Measurements from ENCODE around the gene NAV1.

The NAV1 gene

DNA sequence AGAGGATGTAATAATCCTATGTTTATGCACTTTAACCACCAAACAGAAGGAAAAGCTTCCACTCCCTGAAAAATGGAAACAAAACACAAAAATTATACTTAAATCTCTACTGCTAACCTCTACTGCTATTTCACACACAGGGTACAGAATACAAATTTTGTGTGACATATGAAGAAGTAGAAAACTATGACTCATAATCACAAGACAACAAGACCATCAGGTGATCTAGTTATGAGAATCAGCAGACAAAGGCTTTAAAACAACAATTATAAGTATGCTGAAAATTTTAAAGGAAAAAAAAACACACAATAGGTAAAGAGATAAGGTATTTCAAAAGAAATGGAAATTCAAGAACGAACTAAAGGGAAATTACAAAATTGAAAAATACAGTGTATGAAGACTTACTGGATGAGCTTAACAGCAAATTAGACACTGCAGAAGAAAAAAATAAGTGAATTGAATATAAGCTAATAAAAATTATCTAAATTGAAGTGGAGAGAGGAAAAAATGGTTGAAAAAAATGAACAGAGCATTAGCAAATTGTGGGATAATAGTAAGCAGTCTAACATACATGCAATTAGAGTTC lies 13.6 kb upstream of the NAV1 start:
- DNase-seq = no peak

DNA sequence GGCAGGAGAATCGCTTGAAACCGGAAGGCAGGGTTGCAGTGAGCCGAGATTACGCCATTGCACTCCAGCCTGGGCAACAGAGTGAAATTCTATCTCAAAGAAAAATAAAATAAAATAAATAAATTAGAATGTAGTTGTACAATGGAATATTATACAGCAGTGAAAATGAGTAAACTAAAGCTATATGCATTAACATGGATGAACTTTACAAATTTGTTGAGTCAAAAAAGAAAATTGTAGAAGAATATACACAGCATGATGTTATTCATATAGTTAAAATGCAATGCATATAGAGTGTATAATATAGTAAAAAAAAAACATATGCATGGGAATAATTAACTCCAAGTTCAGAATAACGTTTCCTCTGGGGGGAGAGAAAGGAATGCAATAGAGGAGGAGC lies 11.0 kb upstream of the NAV1 start:
- no peak for DNase-seq

DNA sequence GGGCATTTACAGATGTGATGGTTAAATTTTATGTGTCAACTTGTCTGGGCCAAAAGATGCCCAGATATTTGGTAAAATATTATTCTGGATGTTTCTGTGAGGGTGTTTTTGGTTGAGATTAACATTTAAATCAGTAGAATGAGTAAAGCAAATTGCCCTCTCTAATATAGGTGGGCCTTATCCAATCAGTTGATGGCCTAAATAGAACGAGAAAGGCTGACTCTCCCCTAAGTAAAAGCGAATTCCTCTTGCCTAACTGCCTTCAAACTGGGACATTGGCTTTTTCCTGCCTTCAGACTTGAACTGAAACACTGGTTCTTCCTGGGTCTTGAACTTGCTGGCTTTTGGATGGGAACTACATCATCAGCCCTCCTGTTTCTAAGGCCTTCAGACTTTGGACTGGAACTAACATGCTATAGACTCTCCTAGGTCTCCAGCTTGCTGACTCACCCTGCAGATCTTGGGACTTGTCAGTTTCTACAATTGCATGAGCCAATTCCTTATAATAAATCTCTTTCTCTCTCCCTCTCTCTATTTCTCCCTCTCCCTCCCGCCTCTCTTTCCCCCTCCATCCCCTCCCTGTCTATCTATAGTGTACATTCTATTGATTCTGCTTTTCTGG lies 10.2 kb upstream of the NAV1 start:
- DNase-seq = no peak

DNA sequence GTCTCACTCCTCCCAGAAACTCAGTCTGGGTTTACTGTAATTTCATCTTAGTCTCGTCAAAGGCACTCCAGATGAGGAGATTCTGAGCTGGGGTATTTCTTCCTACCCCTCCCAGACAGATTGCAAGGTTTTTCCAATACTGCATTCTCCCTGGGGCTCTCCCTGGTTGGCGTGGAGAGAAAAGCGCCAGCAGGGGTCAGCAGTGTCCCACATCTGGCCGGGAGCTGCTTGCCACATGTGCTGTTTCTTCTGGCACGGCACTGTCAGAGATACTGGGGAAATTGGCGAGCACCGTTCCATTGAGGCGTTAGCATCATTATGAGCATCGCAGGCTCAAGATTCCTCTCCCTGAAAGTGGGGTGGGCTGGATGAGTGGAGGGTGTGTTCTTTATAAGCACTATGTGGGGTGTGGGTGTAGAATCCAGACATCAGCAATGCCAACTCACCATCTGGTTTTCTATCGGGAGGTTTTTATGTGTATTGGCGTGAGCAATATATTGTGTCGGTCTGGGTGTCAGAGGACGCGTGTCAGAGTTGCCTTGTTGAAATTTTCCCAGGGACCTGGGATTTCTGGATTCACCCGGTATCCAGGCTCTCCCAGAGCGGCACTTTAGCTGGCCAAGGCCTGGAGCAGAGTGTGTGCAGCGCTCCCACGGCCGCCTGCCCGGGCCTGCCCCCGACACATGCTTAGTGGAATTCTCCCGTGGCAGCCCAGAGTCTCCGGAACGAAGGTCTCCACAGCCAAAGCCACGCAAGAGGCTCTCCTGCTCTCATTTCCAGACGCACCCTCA lies 8.0 kb upstream of the NAV1 start:
- DNase-seq = peak; percentile 93

DNA sequence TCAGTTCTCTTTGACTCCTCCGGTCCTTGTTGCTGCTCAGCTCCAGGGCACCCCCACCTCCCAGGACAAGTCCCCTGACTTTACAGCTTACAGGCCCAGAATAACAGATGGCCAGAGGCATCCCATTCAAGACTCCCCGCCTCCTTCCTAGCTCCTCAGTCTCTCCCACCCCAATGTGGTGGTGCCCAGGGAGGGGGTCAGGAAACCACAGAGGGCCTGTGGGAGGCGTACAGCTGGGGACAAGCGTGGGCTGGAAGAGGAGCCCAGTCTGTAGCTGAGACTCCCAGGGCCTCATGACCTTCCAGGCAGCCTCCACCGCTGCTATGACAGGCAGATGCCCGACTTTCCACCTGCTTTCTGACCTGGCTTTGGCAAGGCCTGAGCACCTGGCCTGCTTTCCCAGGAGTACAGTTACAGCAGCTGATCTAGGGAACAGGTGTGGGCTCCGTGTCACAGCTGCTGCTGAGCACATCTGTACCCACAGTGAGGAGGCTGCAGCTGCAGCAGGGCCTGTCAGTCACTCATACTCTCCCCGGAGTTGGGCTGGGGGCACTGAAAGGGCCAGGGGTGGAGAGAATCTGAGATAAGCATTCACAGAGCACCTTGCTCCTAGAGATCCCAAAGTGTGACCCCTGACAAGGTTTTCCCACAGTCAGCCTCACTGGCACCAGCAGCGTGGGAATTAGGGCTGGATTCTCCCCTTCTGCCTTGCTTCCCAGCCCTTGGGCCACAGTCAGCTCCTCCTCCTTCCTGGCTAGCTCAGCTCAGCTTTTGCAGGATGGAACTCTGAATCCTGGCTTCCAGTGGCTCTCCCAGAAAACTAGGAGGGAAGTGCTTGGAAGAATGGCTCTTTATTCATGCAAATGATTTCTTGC lies 7.1 kb upstream of the NAV1 start:
- peak; percentile 66 for DNase-seq

DNA sequence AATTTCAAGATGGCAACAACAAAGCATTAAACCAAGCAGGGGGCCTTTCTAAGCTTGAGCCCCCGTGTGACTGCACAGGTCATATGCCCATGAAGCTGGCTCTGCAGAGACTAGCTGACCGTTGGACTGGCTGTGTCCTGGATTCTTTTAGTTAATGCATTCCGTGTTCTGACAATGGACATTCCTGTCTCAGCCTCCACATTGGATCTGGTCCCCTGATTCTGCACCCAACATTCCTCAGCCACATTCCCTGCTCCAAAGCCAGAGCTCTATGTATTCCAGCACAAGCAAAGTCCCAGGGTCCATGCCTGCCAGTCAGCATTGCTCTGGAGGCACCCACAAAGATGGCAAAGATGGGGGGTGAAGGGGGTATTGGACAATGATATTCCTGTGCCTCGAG lies 5.1 kb upstream of the NAV1 start:
- peak; percentile 37 for DNase-seq

DNA sequence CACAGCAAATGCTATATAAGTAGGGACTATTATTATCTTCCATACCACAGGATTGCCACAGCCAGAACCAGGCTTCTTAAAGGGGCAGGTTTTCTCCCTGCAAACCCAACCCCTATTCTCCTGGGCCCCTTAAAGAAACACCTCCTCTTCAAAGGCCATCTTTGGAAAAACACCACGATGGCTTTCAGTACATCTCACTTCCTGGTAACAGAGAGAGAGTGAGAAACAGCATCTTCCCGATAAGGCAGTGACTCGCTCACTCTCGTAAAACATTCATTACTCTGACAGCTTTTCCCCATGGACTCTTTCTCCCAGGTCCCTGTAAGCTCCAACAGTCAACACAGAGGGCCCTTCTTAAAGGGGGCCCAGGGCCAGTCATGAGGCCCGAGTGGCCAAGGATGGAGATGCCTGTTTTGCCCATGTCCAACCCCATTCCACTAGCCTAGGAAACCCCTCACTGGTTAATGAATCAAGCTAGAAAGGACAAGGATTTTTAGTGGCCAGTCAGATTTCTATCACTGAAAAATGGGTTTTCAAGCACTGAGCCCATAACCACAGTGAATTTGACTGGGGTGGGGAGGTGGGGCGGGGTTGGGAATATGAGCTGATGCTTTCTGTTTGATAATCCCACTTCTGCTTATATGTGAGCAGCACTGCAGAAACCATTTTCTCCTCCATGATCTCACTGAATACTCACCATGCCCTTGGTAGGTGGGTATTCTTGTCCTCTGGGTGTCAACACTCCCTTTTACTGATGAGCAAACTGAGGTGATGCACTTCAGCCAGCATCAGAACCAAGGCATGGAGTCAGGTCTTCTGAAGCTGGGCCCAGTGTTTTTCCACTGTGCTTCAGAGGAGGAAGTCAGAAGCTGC lies 3.6 kb upstream of the NAV1 start:
- peak; percentile 41 for DNase-seq

DNA sequence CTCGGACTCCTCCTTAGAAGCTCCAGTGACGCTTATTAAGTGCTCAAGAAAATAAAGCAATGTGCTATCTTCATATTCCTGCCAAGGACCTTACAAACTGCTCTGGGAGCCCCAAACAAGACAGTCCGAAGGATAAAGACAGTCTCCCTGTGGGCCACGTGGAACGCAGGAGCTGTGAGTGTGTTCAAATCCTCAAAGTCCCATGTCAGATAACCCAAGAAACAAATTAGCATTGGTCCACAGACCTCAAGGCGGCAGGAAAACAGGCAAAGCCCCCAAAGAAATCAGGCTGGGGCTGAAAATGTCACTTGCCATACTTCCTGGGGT lies 3.0 kb upstream of the NAV1 start:
- DNase-seq = no peak

DNA sequence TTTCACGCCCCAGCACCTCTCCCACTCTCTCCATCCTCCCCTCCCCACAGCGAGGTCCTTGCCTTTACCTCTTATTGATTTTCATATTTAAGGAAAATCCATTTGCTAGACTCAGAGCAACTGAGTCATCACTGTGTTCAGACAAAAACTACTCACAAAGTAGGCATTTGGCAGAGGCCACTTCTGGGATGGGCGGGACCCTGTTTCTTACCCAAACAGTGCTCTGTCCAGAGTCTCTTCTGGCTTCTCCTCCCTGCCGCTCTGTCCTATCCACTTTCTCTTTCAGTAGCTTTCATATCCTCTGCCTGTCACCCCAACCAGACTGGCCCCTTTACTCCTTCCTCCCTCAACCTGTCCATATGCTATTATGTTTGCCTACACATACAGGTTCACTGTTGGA lies 2.4 kb upstream of the NAV1 start:
- no peak for DNase-seq

DNA sequence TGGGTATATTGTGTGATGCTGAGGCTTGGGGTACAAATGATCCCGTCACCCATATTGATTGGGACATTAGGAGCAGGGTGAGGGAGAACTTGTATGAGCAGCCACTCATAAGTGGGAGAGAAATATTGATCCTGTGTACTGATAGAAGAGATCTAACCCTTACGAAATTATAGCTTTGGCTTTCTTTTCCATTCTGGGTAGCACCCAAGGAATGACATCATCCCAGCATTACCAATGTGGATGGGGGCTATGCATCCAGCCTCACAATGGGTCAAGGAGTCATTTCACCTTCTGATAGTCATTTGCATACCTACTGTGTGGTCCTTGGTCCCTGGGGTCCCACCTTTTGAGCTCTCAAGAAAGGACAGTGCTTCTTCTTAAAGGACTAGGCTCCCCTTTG lies 1.9 kb upstream of the NAV1 start:
- DNase-seq = no peak

DNA sequence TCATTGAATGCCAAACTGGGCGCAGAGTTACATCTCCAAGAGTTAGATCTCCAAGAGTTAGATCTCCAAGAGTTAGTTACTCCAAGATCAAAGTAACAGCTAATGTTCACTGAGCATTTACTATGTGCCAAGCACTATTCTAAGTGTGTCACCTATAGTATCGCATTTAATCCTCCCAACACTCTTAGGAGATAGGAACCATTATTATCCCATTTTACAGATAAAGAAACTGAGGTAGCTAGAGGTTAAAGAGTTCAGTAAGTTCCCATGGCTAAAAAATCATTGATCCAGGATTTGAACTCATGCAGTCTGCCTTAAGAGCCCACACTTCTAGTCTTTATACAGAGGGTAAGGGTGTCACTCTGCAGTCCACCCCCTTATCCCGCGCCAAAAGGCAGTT lies 1.5 kb upstream of the NAV1 start:
- no peak for DNase-seq

DNA sequence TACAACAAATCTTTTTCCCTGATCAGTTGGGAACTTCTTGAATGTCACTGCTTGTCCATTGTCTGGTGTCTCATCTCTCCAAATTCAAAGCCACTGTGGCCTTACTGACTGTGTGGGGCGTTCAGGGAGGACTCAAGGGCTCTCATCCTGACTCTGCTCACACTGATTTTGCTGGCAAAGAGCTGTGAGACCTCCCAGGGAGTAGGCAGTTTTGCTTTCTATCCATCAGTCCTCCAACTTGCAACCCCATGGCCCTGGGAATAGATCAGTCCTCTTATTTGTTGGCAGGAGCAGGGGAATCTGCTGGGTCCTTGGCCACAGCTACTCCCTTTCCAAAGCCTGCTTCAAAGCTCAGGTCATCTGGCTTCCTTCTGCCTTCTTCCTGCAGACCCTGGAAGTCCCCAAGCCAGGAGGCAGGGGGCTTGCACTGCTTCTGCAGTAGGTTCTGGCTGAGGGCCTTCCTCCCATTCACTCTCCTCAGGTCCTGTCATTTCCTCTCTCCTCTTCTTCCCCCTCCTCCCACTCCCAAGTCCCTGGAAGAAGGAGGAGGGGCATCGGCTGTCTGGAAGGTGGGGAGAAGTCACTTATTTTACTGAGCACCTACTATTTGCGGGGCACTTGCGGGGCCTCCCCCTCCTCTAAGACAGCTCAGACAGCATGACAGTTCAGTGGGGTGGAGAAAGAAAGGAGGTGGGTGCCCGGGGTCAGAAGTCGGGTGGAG lies 876 bp upstream of the NAV1 start:
- DNase-seq = peak; percentile 52

DNA sequence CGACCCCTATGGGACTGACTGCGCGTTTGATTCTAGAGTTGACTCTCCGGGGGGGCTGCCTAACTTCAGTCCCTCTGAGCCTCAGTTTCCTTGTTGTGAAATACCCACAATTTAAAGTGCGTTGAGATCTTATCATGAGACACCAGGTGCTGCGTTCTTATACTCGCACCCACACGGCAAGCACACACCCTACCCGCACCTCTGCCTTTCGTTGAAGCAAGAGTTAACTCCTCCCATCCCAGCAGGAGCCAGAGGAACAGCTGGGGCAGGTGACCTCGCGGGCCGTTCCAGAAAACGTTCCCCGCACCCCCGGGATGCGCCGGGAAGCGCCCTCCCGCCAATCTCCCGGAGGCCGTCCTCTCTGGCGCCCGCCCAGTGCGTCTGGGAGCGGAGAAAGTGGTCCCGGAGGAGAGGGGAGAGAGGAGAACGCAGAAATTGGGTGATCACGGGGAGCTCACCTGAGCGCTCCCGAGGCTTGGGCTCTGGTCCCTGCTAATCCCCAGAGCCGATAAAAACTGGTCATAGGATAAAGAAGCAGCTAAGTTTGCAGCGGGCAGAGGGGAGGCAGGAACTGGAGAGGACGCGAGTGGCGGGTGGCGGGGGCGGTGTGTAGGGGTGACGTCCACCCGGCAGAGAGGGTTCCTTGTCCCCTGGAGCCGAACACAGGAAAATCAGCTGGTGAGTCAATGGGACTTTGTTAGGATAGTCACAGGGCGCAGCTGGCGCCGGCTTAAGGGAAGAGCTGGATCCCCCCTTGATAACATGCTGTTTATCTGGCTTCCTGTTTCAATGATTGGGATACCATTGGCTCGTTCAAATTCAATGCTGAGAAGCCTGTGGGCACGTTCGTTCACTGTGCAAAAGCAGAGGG lies 869 bp downstream of the NAV1 start:
- DNase-seq = peak; percentile 81

DNA sequence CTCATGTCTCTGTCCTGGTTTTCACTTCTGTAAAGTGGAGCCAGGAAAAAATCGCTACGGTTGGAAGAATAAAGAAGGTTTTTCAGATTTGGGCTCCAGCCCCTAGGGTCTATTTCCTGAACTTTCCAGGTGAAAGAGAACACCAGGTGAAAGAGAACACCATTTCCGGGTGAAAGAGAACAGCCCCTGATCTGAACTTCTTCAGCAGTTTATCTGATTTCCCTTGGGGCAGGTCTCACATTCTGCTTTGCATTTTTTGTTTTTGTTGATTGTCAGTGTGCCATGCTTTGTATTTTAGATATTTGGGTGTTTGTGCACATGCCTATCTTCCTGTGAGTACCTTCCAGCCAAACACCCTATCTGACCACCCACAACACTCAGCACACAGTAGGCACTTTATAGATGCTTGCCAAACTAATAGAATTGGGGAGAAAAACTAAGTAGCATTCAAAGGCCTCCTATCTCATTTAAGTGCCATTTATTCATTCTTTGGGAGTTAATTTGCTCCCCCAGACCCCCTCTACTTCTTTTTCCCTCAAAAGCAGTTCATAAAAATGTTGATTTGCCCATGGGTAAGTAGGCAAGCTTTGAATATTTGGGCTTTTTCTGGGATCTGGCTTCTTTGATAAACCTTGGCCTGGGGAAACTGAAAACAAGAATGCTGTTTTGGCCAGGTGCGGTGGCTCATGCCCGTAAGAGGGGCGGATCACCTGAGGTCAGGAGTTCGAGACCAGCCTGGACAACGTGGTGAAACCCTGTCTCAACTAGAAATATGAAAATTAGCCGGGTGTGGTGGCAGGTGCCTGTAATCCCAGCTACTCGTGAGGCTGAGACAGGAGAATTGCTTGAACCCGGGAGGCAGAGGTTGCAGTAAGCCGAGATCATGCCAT lies 2.2 kb downstream of the NAV1 start:
- no peak for DNase-seq

DNA sequence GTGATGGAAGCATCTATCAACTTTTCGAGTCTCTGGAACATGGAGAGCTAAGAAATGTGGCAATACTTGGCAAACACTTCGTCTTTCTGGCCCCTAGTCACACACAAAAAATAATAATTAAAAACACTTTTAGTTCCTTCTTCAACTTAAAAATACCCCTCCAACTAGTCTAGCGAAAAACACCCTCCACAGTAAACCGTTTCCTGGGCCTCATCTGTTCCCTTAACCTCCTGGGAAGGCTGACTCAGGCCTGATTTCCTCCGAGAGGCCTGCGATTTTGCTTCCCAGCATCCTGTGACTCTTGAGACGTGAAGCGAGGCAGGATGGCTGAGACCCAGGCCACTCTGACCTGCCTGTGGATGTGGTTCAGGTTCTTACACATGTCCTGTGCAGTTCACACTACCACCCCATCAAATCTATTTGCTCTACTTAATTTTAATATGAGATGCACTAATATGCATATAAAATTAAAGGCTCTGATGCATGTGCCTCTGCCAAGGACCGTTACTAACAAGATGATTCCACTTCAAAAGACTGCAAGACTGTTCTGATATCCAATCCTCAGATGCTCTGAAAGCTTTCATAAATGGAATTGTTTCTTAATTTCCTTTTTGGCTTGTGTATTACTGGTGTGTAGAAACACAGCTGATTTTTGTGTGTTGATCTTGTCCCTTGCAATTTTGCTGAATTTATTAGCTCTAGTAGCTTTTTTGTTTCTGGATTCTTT lies 3.5 kb downstream of the NAV1 start:
- DNase-seq = peak; percentile 49

DNA sequence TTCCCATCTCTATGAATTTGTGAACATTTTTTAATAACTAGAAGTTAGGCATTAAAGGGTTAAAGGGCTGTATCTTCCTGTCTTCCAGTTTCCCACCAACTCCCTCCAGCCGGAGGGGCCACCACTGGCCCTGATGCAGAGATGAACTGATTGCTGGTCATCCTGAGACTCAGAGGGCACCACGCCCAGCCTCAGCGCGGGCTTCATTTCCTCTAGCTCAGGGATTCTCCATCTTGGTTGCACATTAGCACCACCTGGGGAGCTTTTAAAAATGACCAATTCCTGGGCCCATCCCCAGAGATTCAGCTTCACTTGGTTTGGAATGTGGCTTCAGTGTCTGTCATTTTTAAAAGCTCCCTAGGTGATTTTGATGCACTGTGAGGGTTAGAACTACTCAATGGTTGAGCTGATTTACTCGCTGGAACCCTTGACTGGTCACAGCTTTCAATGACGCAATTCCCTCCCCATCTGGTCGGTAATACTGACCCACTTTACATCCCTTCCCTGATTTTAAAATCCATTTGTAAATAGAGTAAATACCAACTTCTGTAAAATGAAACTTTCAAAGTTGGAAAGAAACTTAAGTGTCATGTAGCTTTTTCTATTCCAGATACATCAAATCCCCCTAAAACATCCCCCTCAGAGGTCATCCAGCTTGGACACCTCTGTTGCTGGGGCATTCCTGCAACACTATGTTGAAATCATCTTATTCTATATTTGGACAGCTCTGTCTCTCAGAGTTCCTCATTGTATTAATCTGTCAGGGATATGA lies 5.1 kb downstream of the NAV1 start:
- DNase-seq = peak; percentile 71

DNA sequence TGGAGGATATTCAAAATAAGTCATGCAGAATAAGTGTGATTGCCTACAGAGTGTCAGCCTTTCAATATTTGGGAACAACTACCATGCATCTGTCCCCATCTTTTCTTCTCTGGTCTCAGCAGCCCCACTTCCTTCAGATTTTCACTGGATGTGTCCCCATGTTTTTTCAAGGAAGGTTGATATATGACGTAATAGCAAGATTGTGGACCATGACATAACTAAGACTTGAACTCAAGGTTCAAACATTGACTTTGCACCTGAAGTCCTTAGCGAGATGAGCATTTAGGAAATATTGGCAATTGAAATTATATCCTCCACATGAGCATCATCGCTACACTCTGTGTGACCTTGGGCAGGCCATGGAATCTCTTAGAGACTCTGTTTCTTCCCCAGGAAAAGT lies 5.8 kb downstream of the NAV1 start:
- no peak for DNase-seq

DNA sequence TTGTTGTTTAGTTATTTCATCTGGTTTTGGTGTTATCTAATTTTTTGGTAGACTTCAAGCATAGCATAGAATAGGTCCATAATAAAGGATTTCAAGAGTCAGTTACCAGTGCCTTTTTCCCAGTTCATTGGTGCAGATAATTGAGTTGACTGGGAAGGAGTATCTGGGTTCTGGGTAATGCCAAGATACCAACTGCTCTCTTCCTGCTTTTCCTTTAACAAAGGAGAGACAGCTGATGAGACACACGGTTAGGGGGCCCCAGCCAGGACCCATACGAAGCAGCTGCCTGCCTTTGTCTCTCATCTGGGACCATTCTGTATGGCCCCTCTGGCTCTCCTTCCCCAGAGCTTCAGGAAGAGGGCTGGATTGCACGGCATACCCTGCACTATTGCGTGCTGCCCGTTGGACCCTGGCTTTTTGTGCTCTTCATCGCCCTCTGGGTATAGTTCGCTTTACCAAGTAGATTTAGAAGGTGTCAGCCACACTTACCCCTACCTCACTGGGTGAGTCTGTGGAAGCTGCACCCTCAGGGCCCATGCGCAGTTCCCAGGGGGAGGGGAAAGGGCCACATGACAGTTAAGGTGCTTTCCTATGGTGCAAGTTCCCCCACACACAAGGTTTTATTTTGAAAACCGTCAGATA lies 7.0 kb downstream of the NAV1 start:
- peak; percentile 66 for DNase-seq

Measured in eye (tissue), 1 donor.